HepG2 (cell line): Measurements from ENCODE around the gene DRAP1.

Experiments used
- AHDC1 ChIP-seq: sonication (generic); formaldehyde crosslinking; IDR thresholded peaks from 2 replicates; pipeline ENCODE4 v1.5.1; 2020; ENCODE audit warnings: mild to moderate bottlenecking, missing genetic modification reagents, borderline replicate concordance
- ARID2 ChIP-seq: sonication (generic); formaldehyde crosslinking; IDR thresholded peaks from 2 replicates; pipeline ENCODE4 v1.8.1; 2022; ENCODE audit warnings: mild to moderate bottlenecking, missing genetic modification reagents, borderline replicate concordance
- KLF16 ChIP-seq, 2 experiments: sonication (generic) in 1 of 2; formaldehyde crosslinking in 1 of 2; IDR thresholded peaks; 2 replicates each; pipeline versions ENCODE4 v1.6.1 to v1.8.0; 2016 to 2023; ENCODE audit warnings: missing genetic modification reagents in 2 of 2, missing compliant biosample characterization in 1 of 2
- MAZ ChIP-seq, 2 experiments: sonication (generic) in 1 of 2; formaldehyde crosslinking in 1 of 2; IDR thresholded peaks; 2 replicates each; pipeline versions ENCODE4 v1.5.0 to v1.6.1; 2012 to 2020; ENCODE audit warnings: low read depth in 2 of 2, mild to moderate bottlenecking in 2 of 2, borderline replicate concordance in 1 of 2, improper control_type of control experiment in 1 of 2, low read length in 1 of 2, missing genetic modification reagents in 1 of 2, moderate library complexity in 1 of 2
- MNT ChIP-seq: fragments of 450-650 bp; IDR thresholded peaks from 2 replicates; pipeline ENCODE4 v1.6.1; 2016
- MTA3 ChIP-seq: sonication (generic); formaldehyde crosslinking; IDR thresholded peaks from 2 replicates; pipeline ENCODE4 v1.4.0; 2020; ENCODE audit warnings: missing genetic modification reagents
- MXI1 ChIP-seq: IDR thresholded peaks from 3 replicates; pipeline ENCODE4 v1.6.1; 2012; ENCODE audit warnings: low read depth, low read length, inconsistent platforms, borderline replicate concordance
- PTBP1 ChIP-seq: fragments of 200-400 bp; formaldehyde crosslinking; IDR thresholded peaks from 2 replicates; pipeline ENCODE4 v1.6.1; 2018; ENCODE audit warnings: low read length, low read depth; ENCODE audit not compliant: poor library complexity, severe bottlenecking
- TFDP1 ChIP-seq: IDR thresholded peaks from 2 replicates; pipeline ENCODE4 v1.6.1; 2016; ENCODE audit warnings: missing compliant biosample characterization, missing genetic modification reagents, borderline replicate concordance
- ZBTB34 ChIP-seq: sonication (generic); formaldehyde crosslinking; IDR thresholded peaks from 2 replicates; pipeline ENCODE4 v1.8.0; 2022; ENCODE audit warnings: mild to moderate bottlenecking, missing genetic modification reagents
- ZNF263 ChIP-seq: sonication (generic); formaldehyde crosslinking; IDR thresholded peaks from 2 replicates; pipeline ENCODE4 v1.4.0; 2020; ENCODE audit warnings: missing genetic modification reagents
- ZNF496 ChIP-seq: sonication (generic); formaldehyde crosslinking; IDR thresholded peaks from 2 replicates; pipeline ENCODE4 v1.8.1; 2023; ENCODE audit warnings: mild to moderate bottlenecking, moderate library complexity, missing genetic modification reagents; ENCODE audit not compliant: insufficient replicate concordance
- ZNF713 ChIP-seq: sonication (generic); formaldehyde crosslinking; IDR thresholded peaks from 2 replicates; pipeline ENCODE4 v1.4.0; 2020; ENCODE audit warnings: mild to moderate bottlenecking, missing genetic modification reagents

GRCh38 chr11:65947603-65948125, 28.4 kb downstream of the DRAP1 start:
- TF ChIP-seq MTA3 (CRISPR knock-in tag), result no peak
- no peak for TF ChIP-seq MAZ (IDR thresholded peaks at IDR 0.05; ENCODE audit: borderline replicate concordance, low read depth, low read length)
- no peak for TF ChIP-seq MAZ (CRISPR knock-in tag; IDR thresholded peaks at IDR 0.05; ENCODE audit: low read depth)
- TF ChIP-seq ZBTB34, result no peak
- TF ChIP-seq PTBP1, result no peak
- no peak for TF ChIP-seq TFDP1 (CRISPR knock-in tag)
- no peak for TF ChIP-seq ARID2 (CRISPR knock-in tag)
- no peak for TF ChIP-seq MNT
- TF ChIP-seq ZNF263, result no peak
- no peak for TF ChIP-seq ZNF713 (CRISPR knock-in tag)
- no peak for TF ChIP-seq KLF16 (CRISPR knock-in tag; IDR thresholded peaks at IDR 0.05)
- TF ChIP-seq AHDC1 (CRISPR knock-in tag), result no peak
- TF ChIP-seq MXI1, result no peak
- TF ChIP-seq ZNF496 (CRISPR knock-in tag), result no peak
